ENCODE data around the gene KRTAP25-1. TPM values are rescaled to one million over a fixed set of nuclear protein-coding genes. Genes with fewer than 3 reads are reported as not detected.

KRTAP25-1 gene
- total RNA-seq, 2 donors from 2014 or later: not detected

DNA sequence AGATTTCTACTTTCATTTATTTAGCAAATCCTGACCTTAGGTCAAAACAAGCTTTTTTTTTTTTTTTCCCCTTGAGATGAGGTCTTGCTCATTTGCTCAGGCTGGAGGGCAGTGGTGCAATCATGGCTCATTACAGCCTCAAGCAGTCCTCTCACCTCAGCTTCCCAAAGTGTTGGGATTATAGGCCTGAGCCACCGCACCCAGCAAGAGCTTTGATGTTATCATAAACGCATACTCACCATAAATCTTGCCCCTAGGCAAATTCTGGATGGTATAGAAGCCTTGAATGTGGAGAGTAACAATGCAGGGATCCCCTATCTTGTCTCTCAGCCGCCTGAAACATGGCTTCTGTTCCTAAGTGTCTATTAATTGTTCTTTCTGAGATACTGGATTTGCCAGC is 48.7 kb downstream of the KRTAP25-1 start:
- no peaks in the 10 kb centered on the region for H3K9me3 ChIP-seq
- no peaks in the 10 kb centered on the region for H3K36me3 ChIP-seq
- no peak overlapping the region for H3K4me3 ChIP-seq
- no peaks in the 10 kb centered on the region for H3K27me3 ChIP-seq
- no peaks in the 10 kb centered on the region for H3K4me1 ChIP-seq
- TF ChIP-seq, protein P1, sequence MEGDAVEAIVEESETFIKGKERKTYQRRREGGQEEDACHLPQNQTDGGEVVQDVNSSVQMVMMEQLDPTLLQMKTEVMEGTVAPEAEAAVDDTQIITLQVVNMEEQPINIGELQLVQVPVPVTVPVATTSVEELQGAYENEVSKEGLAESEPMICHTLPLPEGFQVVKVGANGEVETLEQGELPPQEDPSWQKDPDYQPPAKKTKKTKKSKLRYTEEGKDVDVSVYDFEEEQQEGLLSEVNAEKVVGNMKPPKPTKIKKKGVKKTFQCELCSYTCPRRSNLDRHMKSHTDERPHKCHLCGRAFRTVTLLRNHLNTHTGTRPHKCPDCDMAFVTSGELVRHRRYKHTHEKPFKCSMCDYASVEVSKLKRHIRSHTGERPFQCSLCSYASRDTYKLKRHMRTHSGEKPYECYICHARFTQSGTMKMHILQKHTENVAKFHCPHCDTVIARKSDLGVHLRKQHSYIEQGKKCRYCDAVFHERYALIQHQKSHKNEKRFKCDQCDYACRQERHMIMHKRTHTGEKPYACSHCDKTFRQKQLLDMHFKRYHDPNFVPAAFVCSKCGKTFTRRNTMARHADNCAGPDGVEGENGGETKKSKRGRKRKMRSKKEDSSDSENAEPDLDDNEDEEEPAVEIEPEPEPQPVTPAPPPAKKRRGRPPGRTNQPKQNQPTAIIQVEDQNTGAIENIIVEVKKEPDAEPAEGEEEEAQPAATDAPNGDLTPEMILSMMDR (IDR thresholded peaks at IDR 0.05): no peak
- no peak overlapping the region for H3K27ac ChIP-seq
- intact Hi-C loops (cut with DNase I): no loop called here
- H3K9ac ChIP-seq (ENCODE audit: low read depth in 2 of 2, low read length in 2 of 2): no peak overlapping the region
- no peak for DNase-seq

Other genes starting within 250 kb of the KRTAP25-1 start
- not detected for gene CLDN17, start 122.7 kb downstream of the KRTAP25-1 start, total RNA-seq
- gene CLDN8, start 73.4 kb downstream of the KRTAP25-1 start, total RNA-seq: 10 to 100 TPM; 21.3 to 32.6 TPM
- not detected for gene KRTAP24-1, start 6.6 kb downstream of the KRTAP25-1 start, total RNA-seq
- not detected for gene KRTAP26-1, start 30.8 kb upstream of the KRTAP25-1 start, total RNA-seq
- gene KRTAP27-1, start 48.2 kb upstream of the KRTAP25-1 start, total RNA-seq: not detected
- gene KRTAP23-1, start 59.1 kb upstream of the KRTAP25-1 start, total RNA-seq: not detected
- 1 to 10 TPM; 2.3 to 6.0 TPM for gene KRTAP13-2, start 82.8 kb upstream of the KRTAP25-1 start, total RNA-seq
- gene KRTAP13-1, start 106.5 kb upstream of the KRTAP25-1 start, total RNA-seq: not detected
- not detected for gene KRTAP13-3, start 136.4 kb upstream of the KRTAP25-1 start, total RNA-seq
- gene KRTAP13-4, start 140.7 kb upstream of the KRTAP25-1 start, total RNA-seq: not detected
- not detected for gene KRTAP15-1, start 150.8 kb upstream of the KRTAP25-1 start, total RNA-seq
- gene KRTAP19-1, start 190.9 kb upstream of the KRTAP25-1 start, total RNA-seq: not detected
- gene KRTAP19-2, start 197.9 kb upstream of the KRTAP25-1 start, total RNA-seq: not detected
- not detected for gene KRTAP19-3, start 202.5 kb upstream of the KRTAP25-1 start, total RNA-seq
- gene KRTAP19-4, start 207.7 kb upstream of the KRTAP25-1 start, total RNA-seq: not detected
- gene KRTAP19-5, start 212.6 kb upstream of the KRTAP25-1 start, total RNA-seq: not detected

Measured in colonic mucosa (tissue), 4 donors.